GM21526 (cell line): Measurements from ENCODE around the gene TMCO4.
"Not testable (repeated sequence)": the region's sequence is repeated elsewhere in the genome, so short reads cannot be mapped to it uniquely, and the experiment has no call there.

ENCODE experiments used
- ATAC-seq: cut with Tn5 transposase; IDR thresholded peaks from one replicate; pipeline ENCODE4 v1.9.1; 2021; ENCODE audit warnings: moderate library complexity; ENCODE audit not compliant: unreplicated experiment, low FRiP score

Gene TMCO4

DNA sequence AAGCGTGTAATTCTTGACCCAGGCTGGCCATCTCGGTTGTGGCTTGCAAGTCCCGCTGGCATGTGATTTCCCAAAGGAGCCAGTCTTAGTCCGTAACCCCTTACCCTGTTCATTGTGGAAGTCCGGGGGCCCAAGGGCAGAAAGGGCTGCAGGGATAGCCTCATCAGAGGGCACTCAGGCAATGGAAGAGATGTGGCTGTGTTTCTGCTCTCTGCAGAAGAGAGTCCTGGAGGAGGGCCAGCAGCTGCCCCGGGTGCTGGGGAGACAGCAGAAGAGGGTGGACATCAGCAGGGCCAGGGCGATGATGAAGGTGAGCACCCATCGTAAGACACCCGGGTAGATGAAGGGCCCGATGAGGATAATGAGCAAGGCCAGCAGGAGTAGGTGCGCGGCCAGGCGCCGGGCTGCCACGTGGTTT, 14.5 kb upstream of the TMCO4 start:
- ATAC-seq: no peak

DNA sequence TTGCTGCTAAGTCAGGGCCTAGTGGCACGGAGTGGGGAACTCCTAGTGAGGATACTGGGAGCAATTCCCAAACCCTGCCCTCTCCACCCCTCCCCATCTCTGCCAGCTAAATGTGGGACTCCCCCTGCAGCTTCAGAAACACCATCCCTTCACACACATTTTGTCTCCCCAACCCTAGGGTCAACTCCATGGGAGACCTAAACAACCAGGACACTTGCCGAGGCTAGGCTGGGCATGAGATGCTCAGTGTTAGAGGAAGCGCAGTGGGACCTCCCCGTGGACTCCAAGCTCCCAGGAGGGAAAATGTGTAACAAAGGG, 13.9 kb upstream of the TMCO4 start:
- no peak for ATAC-seq

DNA sequence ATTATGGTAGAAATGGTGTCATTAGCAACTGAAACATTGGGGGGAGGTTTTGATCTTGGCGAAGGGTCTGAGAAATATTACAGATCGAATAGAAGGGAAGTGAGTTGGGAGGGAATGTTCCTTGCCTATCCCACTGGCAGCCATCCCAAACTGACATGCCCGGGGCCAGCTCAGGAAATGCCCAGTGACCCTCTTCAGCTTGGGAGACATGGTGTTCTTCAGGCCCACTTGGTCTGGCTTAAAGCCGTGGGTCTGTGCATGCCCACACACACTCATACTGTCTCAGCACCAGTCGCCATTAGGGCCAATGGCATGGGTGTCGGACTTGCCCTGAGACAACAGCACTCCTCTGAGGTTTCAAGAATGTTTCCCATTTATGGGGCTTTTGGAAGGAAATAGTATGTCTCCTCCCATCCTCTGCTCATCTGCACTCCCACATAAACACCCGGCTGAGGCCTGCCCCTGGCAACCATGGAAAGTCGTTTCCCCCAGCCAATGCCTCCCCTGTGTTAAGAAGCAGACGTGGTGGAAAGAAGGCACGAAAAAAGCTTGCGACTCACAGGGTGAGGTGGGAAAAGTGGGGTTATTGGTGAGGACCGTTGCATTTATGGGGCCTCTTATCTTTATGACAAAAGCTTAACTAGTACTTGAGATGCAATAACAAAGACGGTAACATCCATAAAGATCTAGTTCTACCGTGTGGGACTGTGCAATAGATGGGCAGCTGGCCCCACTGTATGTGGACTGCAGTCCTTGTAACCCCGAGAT, 13.3 kb upstream of the TMCO4 start:
- no peak for ATAC-seq

DNA sequence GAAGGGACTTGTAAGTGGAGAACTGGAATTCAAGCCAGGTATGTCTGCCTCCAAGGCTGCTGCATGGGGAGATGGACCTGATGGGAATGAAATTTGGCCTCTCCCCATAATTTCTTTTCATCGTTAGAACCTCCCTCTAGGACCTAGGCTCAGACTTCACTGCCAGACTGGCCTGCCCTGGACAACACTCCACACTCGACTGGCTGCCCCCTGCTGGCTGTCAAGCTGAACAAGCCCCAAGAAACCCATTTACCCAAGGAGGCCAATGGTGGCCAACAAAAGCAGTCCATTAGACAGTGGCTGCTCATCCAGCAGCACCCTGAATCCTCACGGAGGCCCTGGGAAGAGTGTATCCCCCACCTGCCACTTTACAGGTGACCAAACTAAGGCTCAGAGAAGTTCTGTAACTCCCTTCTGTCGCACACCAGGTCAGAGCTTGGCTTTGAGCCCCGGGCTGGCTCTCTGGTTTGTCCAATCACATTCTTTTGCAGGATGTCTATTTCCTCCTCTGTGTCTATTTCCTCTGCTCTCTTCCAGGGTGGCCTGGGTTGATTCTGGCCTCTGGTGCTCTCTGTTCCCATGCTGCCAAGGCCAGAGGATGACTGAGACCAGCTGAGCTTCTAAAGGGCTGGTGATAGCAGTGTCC, 11.6 kb upstream of the TMCO4 start:
- ATAC-seq: no peak

DNA sequence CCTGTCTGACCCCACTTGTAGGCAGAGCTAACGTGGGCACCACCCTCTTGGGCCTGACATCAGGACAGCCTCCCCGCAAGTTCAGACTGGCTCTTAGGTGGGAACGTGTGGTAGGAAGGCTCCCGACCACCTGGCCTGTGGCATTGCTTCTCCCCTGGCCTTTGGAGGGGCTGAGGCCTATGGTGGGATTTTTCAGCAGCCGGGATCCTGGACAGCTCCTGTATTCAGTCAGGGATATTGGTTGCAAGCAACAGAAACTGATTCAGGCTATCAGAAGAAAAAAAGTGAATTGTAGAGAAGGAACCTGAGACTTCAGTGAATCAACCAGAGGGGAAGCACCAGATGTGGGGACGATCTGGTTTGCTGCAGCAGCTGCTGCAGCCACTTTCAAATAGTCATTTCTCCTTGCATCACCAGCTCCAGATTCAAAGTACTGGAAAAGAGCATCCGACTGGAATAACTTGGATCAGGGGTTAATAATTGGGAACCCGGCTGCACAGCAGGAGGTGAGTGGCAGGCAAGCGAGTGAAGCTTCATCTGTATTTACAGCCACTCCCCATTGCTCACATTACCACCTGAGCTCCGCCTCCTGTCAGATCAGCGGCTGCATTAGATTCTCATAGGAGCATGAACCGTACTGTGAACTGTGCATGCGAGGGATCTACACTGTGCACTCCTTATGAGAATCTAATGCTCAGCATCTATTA, 9.5 kb upstream of the TMCO4 start:
- no peak for ATAC-seq

DNA sequence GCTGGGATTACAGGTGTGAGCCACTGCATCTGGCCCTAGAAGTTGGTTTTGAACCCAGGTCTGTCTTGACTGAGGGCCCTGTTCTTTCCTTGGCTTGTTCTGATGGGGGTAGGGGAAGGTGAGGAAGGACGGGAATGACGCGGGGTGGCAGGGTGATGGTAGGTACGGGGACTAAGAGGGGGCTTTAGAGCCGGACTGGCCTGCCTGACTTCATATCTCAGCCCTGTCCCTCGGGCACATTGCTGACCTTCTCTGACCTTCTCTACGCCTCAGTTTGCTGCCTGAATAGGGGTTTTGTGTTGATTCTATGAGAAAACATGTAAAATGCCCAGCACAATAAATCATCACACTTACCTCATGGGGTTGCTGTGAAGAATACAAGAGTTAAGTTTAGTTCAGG, 8.6 kb upstream of the TMCO4 start:
- ATAC-seq: no peak

DNA sequence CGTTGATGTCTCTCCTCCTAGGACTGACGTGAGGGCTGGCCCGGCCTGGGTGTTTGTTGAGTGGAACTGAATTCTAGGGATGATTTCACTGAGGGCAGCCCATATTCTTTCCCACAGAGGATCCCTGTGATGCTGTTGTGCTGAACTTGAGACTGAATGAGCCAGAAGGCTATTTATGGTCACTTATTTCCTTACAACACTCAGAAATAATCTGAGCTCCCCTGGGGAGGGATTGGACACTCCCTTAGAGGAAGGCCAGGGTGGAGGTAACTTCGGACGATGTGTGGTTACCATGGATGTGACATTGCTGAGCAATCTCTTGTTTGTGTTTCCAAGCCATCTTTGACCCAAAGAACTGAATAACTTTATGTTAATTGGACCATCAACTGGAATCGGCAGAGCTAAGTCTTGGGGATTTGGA, 5.1 kb upstream of the TMCO4 start:
- ATAC-seq: no peak

DNA sequence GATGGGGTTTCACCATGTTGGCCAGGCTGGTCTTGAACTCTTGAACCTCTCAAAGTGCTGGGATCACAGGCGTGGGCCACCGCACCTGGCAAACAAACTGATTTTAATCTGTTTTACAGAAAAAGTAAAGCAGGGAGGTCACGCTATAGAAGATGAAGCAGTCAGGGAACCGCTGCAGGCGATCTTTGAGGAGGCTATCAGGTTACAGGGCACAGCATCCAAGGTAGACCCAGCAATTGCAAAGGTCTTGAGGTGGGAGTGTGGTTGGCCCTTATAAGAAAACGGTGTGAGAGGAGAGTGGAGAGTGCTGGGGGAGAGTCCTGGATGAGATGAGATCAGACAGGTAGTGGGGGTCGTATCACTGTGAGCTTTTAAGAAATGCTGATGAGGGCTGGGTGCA, 2.6 kb upstream of the TMCO4 start:
- ATAC-seq: no peak

DNA sequence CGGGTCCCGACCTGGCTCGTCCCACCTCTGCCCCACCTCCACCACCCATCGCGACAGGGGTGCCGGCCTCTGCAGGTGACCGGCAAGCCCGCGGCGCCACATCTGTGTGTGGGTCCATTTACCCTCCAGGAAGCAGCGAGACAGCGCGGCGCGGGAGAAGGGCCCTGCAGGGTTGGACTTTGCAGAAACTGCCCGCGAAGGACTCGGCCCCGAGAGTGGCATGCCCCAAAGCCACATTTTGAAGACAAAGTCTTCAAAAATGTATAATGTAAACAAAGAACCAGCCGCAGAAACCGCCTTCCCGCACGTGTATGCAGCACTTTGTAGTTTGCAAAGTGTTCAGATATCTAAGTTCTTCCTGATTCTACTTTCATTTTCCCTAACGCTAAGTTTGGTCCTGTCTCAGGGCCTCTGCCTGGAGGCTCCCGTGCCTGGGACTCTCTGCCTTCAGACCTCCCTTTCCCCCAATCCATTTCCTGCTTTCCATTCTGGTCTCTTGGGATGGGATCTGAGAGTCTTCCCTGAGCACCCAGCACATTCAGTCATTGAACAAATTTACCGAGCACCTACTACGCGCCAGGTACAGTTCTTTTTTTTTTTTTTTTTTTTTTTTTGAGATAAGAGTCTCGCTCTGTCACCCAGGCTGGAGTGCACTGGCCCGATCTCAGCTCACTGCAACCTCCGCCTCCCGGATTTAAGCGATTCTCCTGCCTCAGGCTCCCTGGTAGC, 524 bp upstream of the TMCO4 start:
- ATAC-seq: peak; percentile 37

DNA sequence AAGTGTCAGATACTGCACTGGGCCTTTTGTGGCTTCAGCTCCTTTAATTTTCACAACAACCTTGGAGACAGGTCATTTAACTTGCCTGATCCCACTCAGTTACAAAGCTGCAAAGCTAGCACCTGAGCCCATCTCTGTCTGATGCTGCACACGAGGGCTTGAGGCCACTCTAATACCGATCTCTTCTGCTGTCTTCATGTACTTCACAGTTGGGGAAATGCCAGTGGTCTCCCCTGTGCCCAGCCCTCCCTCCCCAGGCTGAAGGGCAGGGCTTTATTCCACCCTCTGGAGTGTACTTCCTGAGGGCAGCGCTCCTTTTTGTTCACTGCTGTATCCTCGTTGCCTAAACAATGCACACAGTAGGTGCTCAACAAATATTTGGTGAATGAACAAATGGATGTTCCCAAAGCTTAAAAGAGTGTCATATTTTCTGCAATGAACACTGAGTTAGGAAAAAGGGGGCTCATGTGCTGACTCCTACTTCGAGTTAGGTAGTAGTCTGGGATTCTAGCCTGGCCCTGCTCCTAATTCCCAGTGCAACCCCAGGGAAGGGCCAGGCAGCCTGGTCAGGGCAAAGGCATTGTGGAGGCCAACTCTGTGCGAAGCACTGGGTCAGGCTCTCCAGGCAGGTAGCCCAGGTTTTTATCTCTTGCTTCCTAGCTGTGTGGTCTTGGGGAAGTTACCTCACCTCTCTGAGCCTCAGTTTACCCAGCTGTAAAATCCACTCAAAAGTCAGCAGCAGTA, 1.1 kb downstream of the TMCO4 start:
- ATAC-seq: no peak

DNA sequence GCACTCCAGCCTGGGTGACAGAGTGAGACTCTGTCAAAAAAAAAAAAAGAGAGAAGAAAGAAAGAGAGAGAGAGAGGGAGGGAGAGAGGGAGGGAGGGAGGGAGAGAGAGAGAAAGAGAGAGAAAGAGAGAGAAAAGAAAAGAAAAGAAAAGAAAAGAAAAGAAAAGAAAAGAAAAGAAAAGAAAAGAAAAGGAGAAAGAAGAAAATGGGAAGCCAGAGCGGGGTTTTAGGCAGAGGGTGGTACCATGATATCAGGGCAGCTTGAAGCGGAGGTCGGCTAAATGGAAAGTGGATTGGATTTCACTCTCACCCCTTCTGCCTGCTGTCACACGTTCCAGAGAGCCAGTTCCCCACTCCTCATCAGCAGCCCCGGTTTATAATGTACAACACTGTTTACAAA, 1.9 kb downstream of the TMCO4 start:
- no peak for ATAC-seq

DNA sequence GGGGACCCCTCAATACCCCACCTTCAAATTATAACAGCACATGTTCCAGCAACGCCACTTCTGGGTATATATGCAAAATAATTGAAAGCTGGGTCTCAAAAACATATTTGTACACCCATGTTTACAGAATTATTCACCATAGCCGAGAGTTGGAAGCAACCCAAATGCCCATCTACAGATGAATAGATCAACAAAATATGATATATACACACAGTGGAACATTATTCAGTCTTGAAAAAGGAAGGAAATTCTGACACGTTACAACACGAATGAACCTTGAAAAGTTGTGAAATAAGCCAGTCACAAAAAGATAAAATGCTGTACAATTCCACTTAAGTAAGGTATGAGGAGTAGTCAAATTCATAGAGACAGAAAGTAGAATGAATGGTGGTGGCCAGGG, 5.1 kb downstream of the TMCO4 start:
- ATAC-seq: no peak

DNA sequence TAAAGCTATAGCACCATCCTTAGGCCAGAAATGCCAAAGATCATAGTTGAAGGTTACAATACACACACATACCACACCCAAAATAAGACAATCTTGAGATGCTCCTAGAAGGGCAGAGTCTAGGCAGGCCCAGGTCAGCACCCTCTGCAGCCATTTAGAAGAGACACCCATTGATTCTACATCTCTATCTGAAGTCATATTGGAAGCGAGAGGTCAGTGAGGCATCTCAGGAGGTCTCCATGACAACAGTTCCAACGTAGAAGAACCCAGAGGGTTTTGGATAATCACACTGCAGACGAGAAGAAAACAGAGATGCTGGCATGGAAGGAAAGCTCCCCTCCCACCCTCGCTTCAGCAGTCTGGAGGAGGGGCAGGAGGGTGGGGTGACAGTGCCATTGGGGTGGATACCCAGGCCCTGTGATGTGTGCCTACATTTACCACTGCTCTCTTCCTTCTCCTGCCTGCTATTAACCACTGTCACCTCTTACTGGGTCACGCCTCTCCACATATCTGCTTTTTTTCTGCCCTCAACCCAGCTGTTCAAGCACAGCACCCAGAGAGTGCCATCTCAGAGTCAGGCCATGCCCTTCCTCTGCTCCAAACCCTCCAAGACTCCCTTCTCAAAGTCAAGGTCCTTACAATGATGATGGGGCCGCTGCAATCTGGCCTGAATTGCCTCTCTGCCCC, 6.2 kb downstream of the TMCO4 start:
- ATAC-seq: no peak

DNA sequence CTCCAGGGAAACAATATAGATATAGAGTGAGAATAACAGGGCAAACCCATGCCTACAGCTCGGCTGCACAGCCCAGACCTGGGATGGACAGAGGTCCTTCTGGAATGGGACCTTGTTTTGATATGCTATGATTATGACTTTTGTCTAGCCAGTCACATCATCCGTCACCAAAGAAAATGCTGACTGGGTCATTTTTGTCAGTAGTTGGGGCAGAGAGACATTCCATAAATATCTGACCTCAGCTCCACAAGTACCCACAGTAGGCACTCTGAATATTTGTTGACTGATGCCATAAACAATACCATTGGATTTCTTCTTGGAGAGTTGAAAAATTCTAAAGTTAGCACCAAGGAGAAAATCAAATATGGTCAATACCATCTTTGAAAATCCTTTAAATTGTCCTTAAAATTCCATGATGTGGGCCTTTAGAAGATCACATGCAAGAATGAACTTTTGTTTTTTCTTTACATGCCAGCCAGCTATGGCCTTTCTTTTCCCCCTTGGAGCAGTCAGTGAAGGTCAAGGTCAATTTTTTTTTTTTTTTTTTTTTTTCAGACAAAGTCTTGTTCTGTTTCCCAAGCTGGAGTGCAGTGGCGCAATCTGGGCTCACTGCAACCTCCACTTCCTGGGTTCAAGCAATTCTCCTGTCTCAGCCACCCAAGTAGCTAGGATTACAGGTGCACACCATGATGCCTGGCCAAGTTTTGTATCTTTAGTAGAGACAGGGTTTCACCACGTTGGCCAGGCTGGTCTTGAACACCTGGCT, 7.3 kb downstream of the TMCO4 start:
- no peak for ATAC-seq

DNA sequence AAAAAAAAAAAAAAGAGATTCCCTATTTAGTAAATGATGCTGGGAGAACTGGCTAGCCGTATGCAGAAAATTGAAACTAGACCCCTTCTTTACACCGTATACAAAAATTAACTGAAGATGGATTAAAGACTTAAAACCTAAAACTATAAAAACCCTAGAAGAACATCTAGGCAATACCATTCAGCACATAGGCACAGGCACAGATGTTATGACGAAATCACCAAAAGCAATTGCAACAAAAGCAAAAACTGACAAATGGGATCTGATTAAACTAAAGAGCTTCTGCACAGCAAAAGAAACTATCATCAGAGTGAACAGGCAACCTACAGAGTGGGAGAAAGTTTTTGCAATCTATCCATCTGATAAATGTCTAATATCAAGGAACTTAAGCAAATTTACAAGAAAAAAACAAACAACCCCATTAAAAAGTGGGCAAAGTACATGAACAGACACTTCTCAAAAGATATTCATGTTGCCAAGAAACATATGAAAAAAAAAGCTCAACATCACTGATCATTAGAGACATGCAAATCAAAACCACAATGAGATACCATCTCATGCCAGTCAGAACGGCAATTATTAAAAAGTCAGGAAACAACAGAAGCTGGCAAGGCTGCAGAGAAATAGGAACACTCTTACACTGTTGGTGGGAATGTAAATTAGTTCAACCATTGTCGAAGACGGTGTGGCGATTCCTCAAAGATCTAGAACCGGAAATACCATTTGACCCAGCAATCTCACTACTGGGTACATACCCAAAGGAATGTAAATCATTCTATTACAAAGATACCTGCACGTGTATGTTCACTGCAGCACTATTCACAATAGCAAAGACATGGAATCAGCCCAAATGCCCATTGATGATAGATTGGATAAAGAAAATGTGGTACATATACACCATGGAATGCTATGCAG, 9.4 kb downstream of the TMCO4 start:
- not testable (repeated sequence) for ATAC-seq

DNA sequence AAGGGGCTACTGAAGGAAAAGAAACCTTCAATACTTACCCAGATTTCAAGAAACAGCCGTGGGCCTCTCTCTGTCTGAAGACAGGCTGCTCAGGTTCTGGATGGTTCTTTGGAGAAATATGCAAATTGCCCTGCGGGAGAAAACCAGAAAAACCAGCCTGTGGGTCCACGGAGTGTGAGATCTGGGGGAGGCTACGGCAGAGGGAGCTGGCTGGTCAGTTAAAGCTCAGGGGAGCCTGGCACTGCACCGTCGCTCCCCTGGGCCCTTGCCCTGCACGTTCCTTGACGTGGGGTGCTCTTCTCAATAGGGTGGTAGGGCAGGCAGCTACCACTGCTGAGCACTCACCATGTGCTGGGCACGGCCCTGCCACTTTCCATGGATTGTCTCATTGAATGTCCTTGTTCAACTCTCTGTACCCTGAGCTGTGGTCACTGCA, 12.7 kb downstream of the TMCO4 start:
- no peak for ATAC-seq

DNA sequence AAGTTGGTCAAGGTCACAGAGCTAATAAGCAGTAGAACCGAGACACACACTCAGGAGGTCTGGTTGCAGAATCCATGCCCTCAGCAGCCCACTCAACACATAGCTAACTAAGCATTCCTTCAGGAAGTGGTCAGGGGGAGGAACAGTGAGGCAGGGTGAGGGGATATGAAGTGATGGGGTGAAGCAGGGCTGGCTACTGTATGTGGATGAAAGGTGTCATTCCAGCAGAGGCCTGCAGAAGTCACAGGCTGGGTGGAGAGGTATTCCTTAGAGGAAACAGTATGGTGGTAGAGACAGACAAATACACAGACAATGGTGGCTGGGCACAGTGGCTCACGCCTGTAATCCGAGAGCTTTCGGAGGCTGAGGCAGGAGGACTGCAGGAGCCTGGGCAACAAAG, 14.1 kb downstream of the TMCO4 start:
- ATAC-seq: no peak

DNA sequence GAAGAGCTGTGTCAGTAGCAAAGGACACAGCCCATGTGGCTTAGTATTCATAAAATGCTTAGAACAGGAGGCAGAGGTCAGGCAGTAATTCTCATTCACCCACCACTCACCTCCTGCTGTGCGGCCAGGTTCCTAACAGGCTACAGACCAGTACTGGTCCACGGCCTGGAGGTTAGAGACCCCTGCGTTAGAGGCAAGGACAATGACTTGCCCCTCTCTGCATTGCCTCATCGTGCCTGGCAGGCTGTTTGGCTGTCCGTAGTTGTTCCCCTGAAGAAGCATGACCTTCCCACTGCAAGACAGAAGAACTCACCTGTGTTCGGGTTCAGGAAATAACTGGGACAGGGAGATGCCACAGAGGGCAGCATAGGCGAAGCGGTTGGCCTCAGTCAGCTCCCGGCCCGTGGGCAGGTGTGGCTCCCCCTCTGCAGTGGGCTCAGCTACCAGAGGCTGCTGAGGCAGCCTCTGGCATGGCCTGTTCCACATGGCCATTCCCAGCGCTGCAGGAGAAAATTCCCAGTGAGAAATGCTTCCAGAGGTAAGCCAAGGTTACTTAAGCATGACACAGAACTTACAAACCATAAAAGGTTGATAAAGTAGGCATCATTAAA, 19.3 kb downstream of the TMCO4 start:
- no peak for ATAC-seq
